Measurements from ENCODE around the gene YEATS2.
"Not testable (repeated sequence)": the region's sequence is repeated elsewhere in the genome, so short reads cannot be mapped to it uniquely, and the experiment has no call there.

YEATS2 gene

GRCh38 chr3:183697610-183698317 lies at the start of gene YEATS2:
Gene YEATS2 (plus strand): TSS chr3:183697797. CDS start chr3:183715163, 17,366 bp downstream.
- DNase-seq = peak; percentile 77

DNA sequence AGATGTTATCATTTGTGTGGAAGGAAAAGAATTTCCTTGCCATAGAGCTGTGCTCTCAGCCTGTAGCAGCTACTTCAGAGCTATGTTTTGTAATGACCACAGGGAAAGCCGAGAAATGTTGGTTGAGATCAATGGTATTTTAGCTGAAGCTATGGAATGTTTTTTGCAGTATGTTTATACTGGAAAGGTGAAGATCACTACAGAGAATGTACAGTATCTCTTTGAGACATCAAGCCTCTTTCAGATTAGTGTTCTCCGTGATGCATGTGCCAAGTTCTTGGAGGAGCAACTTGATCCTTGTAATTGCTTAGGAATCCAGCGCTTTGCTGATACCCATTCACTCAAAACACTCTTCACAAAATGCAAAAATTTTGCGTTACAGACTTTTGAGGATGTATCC lies 47.0 kb upstream of the YEATS2 start:
- DNase-seq = no peak

- no peak for DNase-seq
These were observed 44.2 kb upstream of the YEATS2 start for GRCh38 chr3:183653209-183654064.

GRCh38 chr3:183654727-183655126 lies 42.9 kb upstream of the YEATS2 start:
- no peak for DNase-seq

DNA sequence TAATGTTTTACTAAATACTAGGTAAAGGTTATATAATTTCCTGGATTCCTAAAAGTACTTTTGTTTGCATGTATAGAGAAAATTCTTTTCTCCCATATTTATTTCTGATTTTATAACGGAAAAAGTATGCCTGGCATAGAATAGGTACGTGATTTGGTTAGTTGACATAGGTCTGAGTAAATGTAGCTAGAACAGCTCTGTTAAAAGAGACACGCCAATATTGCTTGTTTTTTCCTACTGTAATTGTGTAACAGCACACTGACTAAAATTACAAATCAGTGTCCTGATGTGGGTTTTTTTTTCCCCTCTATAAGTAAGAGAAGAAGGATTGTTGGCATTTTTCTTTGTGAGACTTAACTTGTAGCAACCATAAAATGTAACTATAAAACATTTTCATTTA lies 35.5 kb upstream of the YEATS2 start:
- DNase-seq = no peak

DNA sequence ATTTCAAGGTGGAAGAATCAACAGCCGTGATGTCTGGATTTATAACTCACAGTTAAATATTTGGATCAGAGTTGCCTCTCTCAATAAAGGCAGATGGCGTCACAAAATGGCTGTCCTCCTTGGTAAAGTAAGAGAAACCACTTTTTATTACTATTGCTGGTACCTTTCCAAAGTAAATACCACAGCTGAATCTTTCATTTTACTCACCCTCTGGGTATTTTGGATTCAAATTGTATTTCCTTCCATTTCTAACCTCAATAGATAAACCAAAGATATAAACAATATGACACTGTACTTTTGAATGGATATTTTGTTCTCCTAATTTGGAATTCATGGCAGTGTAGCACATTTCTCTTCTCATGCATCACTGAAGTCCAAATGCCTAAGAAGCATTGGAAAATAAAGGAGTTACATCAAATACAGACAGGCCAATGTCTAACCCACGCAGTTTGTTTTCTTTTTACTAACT lies 32.6 kb upstream of the YEATS2 start:
- no peak for DNase-seq

DNA sequence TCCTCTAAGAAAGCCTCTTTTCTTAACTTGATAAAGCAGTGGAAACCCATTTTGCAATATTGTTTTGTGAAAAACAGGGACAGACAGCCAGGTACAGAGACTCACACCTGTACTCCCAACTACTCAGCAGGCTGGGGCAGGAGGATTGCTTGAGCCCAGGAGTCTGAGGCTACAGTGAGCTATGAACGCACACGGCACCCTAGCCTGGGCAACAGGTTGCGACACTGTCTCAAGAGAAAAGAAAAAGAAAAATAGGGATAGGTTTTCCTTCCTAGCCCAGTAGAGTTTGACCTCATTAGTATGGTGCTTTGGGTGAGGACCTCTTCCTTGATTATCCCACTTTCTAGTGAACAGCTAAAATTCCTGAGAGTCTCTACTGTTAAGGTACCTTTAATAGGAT lies 17.5 kb upstream of the YEATS2 start:
- DNase-seq = no peak

DNA sequence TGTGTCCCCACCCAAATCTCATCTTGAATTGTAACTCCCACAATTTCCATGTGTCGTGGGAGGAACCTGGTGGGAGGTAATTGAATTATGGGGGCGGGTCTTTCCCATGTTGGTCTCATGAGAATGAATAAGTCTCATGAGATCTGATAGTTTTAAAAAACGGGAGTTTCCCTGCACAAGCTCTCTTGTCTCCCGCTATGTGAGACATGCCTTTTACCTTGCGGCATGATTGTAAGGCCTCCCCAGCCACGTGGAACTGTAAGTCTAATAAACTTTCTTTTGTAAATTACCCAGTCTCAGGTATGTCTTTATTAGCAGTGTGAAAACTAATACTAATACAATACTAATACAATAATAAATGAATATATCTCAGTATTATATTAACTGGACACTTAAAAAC lies 9.9 kb upstream of the YEATS2 start:
- DNase-seq = no peak

DNA sequence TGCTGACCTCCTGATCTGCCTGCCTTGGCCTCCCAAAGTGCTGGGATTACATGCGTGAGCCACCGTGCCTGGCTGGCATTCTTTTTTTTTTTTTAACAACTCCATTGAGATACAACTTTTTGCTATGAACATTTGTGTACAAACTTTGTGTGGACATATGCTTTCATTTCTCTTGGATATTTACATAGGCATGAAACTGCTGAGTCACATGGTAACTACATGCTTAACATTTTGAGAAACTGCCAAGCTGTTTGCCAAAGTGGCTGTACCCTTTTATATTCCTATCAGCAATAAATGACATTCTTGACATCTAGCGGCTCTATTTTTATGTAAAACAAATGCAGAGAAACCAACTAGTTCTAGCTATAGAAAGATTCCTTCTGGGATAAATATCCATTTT lies 8.7 kb upstream of the YEATS2 start:
- no peak for DNase-seq

- not testable (repeated sequence) for DNase-seq
These were observed 8.0 kb upstream of the YEATS2 start for GRCh38 chr3:183689621-183690020.

DNA sequence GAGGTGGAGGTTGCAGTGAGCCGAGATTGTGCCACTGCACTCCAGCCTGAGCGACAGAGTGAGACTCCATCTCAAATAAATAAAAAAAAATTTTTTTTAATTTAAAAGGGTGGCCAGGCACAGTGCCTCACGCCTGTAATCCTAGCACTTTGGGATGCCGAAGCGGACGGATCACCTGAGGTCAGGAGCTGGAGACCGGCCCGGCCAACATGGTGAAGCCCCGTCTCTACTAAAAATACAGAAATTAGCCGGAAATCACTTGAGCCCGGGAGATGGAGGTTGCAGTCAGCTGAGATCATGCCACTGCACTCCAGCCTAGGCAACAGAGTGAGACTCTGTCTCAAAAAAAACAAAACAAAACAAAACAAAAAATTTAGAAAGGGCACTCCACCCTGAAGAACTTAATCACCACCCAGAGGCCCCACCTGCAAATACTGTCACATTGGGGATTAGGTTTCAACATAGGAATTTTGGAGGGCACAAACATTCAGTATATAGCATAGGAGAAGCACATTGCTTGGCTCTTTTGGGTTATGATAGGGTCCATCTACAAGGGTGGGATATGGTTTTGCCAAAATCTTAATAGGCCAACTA lies 7.1 kb upstream of the YEATS2 start:
- DNase-seq = no peak

DNA sequence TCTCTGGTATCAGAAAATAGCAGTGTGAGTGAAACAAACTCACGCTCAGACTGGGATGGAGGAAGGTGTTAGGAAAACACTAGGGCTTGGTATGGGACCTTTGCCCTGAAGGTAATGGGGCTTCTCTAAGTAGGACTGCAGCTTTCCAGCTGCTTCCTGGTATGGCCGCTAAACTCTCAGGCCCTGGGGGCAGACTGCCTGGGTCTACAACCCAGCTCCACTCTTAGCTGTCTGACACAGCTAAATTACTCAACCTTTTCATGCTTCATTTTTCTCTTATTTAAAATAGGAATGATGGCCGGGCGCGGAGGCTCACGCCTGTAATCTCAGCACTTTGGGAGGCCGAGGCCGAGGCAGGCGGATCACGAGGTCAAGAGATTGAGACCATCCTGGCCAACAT lies 5.2 kb upstream of the YEATS2 start:
- DNase-seq = no peak

GRCh38 chr3:183695569-183696364 lies 1.8 kb upstream of the YEATS2 start:
- no peak for DNase-seq

DNA sequence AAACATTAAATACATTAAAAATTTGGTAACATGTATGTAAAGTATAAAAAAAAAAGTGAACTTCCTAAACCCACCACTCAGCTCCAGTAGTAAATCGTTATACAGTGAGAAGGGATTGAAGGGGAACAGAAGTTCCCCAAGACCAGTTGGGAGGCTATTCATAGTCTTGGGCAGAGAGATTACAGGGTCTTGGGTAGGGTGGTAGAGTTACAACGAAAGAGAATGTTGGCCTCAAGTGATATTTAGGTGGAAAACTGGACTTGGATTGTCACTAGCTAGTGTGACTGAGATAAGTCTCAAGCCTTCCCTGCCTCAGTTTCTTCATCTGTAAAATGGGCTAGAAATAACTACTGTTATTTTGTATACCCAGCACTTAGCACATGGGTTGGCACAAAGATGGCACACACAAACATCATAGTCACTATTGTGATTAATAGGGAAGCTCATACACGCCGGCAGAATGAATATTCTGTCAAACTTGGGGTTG lies 431 bp upstream of the YEATS2 start:
- no peak for DNase-seq

DNA sequence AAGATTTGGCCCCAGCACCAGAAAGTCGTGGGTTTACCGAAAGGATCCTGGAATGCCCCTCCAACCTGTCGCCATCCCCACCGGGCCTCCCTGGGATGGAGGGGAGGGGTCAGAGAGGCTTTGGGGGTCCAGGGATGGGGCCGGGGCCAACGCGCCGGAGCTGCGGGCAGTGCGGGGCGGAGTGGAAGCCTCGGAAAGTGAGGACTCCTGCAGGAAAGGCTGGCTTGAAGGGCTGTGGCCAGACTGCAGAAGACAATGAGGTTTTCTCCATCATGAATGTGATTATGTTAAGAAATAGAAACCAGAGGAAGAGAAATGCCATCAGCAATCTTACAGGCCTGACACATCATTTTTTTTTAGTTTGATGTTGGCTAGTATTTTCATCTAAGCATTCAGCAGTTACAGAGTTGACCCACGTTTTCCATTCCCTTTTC lies 738 bp downstream of the YEATS2 start:
- DNase-seq = peak; percentile 42

GRCh38 chr3:183698756-183699155 lies 1.2 kb downstream of the YEATS2 start:
- DNase-seq = no peak

DNA sequence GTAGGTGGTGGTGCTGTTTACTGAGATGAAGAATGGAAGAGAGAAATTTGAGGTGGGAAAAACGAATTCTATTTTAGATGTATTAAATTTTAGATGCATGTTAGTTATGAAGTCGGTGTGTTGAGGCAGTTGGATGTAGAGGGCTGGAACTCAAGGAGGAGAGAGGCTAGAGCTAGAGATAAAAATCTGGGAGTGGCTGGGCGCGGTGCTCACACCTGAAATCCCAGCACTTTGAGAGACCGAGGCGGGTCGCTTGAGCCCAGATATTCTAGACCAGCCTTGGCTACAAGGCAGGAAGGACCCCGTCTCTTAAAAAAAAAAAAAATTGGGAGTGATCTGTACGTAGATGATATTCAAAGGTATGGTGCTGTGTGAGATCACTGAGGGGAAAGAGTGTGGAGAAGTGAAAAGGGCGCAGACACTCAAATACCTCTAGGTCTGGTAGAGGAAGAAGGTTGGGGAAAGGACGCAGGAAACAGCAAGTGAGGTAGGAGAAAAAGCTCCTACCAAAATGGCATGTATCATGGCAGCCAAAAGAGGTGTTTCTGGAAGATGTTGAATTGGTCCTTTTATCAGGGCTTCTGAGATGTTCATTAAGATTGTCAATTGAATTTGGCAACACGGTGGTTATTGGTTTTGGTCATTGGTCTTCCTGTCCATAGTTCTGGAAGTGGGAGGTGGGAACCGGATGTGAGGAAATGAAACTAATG lies 1.8 kb downstream of the YEATS2 start:
- DNase-seq = no peak

- DNase-seq = no peak
These were observed 4.1 kb downstream of the YEATS2 start for GRCh38 chr3:183701744-183702143.

DNA sequence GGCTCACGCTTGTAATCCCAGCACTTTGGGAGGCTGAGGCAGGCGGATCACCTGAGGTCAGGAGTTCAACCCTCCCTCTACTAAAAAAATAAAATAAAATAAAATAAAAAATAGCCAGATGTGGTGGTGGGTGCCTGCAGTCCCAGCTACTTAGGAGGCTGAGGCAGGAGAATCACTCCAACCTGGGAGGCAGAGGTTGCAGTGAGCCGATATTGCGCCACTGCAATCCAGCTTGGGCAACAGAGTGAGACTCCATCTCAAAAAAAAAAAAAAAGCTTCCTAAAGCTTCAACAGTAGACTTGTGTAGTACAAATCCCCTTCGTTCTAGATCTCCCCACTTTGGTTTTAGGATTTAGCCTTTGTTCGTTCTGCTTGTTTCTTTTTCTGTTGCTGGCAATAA lies 6.3 kb downstream of the YEATS2 start:
- DNase-seq = not testable (repeated sequence)

DNA sequence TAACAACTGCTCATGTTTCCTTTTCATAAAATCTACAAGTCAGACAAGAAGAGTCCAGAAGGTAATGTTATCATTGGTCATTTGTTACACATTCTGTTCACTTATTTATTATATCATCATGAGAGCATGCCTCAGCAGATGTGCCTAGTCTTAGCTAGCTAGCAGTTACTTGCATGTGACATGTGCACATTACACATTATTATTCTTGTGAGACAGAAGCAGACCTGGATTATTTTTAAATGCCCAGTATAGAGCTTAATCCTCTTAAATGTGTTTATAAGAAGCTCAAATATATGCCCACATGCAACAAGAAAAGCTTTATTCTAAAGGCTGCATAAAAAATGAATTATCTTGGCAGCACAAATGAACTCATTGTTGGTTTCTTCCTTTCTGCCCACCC lies 12.6 kb downstream of the YEATS2 start:
- no peak for DNase-seq

DNA sequence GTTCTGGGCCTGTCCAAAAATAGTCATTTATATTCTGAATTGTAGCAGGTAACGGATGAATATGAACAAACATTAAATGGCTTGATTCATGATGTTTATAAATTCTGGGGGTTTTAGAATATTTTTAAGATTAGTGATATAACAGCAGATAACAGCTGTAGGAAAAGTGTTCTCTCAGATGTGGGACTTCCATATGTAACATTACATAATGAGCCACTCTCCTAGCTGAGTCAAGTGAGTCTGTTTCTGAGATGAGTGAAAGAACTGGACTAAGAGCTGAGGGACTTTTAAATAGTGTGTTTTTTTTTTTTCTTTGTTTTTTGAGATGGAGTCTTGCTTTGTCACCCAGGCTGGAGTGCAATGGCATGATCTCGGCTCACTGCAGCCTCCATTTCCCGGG lies 13.9 kb downstream of the YEATS2 start:
- no peak for DNase-seq

DNA sequence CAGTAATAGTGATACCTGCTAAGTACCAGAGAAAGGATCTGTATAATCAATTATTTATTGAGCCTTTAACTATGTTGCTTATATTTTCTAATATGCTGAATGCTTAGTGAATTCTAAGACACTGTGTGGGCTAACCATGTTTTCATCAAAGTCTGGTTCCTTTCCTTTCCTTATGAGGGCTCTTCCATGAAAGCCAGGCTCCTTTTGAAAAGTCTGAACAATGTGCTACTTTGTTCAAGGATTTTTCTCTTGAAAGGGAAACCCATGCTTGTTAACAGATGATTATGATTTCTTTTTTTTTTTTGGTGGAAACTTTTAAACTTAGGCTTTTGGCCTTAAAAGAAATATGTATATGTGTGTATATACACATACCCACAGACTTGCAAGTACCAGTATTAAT lies 17.0 kb downstream of the YEATS2 start:
- no peak for DNase-seq
